Osteocyte (in vitro differentiated cells): ENCODE data around the gene SNRNP70. TPM values are rescaled to one million over a fixed set of nuclear protein-coding genes. Genes with fewer than 3 reads are reported as not detected.
"Not testable (repeated sequence)": the region's sequence is repeated elsewhere in the genome, so short reads cannot be mapped to it uniquely, and the experiment has no call there.

ENCODE experiments used
- DNase-seq: peaks from one replicate; pipeline ENCODE4 v3.0.0; 2021; ENCODE audit warnings: mixed read lengths; ENCODE audit not compliant: unreplicated experiment; ENCODE audit errors: extremely low spot score
- H3K27ac Mint-ChIP-seq: one replicate; pipeline ENCODE4 v1.8.0; 2021; ENCODE audit warnings: mild to moderate bottlenecking, mixed read lengths; ENCODE audit not compliant: unreplicated experiment
- H3K27me3 Mint-ChIP-seq: one replicate; pipeline ENCODE4 v1.8.0; 2021; ENCODE audit warnings: mixed read lengths; ENCODE audit not compliant: unreplicated experiment
- H3K36me3 Mint-ChIP-seq: one replicate; pipeline ENCODE4 v1.8.0; 2021; ENCODE audit warnings: mixed read lengths; ENCODE audit not compliant: unreplicated experiment
- H3K4me1 Mint-ChIP-seq: one replicate; pipeline ENCODE4 v1.8.0; 2021; ENCODE audit warnings: mixed read lengths; ENCODE audit not compliant: unreplicated experiment
- H3K4me3 Mint-ChIP-seq: one replicate; pipeline ENCODE4 v1.8.0; 2021; ENCODE audit warnings: mild to moderate bottlenecking, moderate library complexity, mixed read lengths; ENCODE audit not compliant: unreplicated experiment
- H3K9me3 Mint-ChIP-seq: one replicate; pipeline ENCODE4 v1.8.0; 2021; ENCODE audit warnings: mixed read lengths; ENCODE audit not compliant: unreplicated experiment
- total RNA-seq: library from RNA; stranded (reverse); gene quantifications from 2 replicates; pipeline ENCODE4 v1.2.1, GENCODE V29; 2021
- TF ChIP-seq, protein P1 (sequence below): fragments of 200-600 bp; sonication (generic); IDR thresholded peaks from 2 replicates; pipeline ENCODE4 v1.5.0; 2021; ENCODE audit warnings: antibody characterized with exemption, mild to moderate bottlenecking, moderate library complexity

SNRNP70 gene
- total RNA-seq, 1 donor from 2014 or later, result 286 TPM

DNA sequence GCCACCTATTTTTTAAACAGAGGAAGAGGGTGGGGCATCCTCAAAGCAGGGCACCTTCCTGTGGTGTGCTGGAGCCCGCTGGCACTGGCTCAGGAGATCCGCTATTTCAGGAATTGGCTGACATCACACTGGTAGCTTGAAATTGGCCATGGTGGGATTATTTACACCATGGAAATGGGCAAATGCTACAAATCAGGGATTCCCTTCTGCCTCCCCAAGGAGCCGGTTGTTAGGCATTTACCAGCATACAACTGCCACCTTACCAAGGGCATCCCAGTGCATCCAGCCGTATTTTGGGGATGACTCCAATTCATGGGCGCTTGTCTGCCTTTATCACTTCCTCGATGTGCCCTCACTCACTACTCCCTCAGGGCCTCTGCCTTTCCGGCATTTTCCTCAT lies 55.7 kb downstream of the SNRNP70 start:
- Mint-ChIP-seq H3K4me1 (peaks cover 14% of the 10 kb centered on the region), H3K27ac (no peak overlapping the region), H3K4me3 (no peak overlapping the region), H3K27me3 (no peaks in the 10 kb centered on the region), H3K36me3 (no peaks in the 10 kb centered on the region), H3K9me3 (no peaks in the 10 kb centered on the region)
- DNase-seq, result no peak
- TF ChIP-seq, protein P1, sequence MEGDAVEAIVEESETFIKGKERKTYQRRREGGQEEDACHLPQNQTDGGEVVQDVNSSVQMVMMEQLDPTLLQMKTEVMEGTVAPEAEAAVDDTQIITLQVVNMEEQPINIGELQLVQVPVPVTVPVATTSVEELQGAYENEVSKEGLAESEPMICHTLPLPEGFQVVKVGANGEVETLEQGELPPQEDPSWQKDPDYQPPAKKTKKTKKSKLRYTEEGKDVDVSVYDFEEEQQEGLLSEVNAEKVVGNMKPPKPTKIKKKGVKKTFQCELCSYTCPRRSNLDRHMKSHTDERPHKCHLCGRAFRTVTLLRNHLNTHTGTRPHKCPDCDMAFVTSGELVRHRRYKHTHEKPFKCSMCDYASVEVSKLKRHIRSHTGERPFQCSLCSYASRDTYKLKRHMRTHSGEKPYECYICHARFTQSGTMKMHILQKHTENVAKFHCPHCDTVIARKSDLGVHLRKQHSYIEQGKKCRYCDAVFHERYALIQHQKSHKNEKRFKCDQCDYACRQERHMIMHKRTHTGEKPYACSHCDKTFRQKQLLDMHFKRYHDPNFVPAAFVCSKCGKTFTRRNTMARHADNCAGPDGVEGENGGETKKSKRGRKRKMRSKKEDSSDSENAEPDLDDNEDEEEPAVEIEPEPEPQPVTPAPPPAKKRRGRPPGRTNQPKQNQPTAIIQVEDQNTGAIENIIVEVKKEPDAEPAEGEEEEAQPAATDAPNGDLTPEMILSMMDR, result no peak

DNA sequence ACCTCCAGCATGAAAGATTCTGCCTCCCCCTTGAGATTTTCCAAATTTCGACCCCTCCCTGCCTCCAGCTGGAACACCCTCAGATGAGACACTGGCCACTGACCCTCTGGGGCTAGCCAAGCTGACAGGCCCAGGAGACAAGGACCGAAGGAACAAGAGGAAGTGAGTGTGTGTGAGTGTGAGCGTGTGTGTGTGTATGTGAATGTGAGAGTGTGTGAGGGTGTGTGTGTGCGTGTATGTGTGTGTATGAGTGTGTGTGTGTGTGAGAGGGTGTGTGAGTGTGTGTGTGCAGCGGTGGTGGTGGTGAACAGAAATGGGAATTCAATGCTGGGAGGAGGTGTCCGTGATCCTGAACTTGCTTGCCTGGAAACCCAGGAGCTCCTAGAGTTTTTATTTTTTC lies 56.1 kb downstream of the SNRNP70 start:
- Mint-ChIP-seq H3K27ac (no peak overlapping the region), H3K9me3 (no peaks in the 10 kb centered on the region), H3K27me3 (no peaks in the 10 kb centered on the region), H3K36me3 (no peaks in the 10 kb centered on the region), H3K4me3 (no peak overlapping the region), H3K4me1 (peaks cover 17% of the 10 kb centered on the region)
- TF ChIP-seq, protein P1, result no peak
- no peak for DNase-seq

DNA sequence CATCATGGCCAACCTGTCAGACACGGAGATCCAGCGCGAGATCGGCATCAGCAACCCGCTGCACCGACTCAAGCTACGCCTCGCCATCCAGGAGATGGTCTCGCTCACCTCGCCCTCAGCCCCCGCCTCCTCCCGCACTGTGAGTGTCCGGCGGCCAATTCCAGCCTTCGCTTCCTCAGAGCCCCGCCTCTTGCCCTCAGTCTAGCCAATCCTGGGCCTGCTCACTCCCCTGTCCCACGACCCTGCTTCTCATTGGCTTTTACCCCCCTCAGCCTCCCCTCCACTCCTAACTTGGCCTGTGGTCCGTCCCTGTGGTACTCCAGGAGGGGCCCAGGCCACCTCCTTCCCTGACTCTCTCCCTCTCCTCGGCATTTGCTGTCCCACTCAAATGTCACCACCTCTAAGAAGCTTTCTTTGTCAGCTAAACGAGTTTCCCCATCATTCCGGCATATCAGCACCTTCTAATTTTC lies 57.6 kb downstream of the SNRNP70 start:
- H3K9me3 Mint-ChIP-seq, result no peaks in the 10 kb centered on the region
- TF ChIP-seq, protein P1, result no peak
- peak overlapping the region; percentile 93 for H3K4me3 Mint-ChIP-seq
- peak; percentile 96 for DNase-seq
- H3K4me1 Mint-ChIP-seq, result peaks cover 18% of the 10 kb centered on the region
- no peaks in the 10 kb centered on the region for H3K36me3 Mint-ChIP-seq
- no peaks in the 10 kb centered on the region for H3K27me3 Mint-ChIP-seq
- peak overlapping the region; percentile 79 for H3K27ac Mint-ChIP-seq

DNA sequence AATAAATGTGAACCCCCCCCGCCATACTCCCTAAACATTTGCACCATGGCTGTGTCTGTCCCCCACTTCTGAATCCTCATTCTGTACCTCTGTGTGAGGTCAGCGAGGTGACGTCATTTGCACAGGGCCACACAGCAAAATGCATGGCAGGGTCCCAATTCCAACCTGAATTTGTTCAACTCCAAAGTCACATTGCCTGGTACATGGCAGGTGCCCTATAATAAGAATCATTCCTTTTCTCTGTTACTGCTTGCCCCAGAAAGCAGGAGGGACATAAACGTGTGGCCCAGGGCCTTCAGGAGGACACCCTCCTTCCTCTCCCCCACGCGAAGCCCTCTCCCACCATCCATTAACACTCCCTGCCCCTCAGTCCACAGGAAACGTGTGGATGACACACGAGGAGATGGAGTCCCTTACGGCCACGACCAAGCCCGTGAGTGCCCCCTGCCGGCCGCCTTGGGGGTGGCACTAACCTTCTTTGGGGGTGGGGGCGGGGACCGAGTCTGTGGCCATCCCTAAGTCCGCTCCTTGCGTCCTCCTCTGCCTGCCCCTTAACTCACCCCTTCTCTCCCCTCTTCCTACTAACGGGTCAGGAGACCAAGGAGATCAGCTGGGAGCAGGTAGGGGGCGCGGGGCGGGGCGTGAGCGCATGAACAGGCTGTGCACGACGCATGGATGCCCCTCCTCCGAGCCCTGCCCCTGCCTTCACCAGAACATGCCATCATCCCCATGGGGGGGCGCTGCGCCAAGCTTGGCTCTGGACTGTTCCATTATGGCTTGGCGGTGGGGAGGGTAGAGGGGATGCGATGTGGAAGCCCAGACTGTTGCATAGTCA lies 60.5 kb downstream of the SNRNP70 start:
- Mint-ChIP-seq H3K27ac (no peak overlapping the region), H3K36me3 (no peaks in the 10 kb centered on the region), H3K4me3 (peak overlapping the region; percentile 63), H3K9me3 (no peaks in the 10 kb centered on the region), H3K27me3 (no peaks in the 10 kb centered on the region), H3K4me1 (peaks cover 25% of the 10 kb centered on the region)
- TF ChIP-seq, protein P1, result peak; percentile 93
- peak; percentile 92 for DNase-seq

DNA sequence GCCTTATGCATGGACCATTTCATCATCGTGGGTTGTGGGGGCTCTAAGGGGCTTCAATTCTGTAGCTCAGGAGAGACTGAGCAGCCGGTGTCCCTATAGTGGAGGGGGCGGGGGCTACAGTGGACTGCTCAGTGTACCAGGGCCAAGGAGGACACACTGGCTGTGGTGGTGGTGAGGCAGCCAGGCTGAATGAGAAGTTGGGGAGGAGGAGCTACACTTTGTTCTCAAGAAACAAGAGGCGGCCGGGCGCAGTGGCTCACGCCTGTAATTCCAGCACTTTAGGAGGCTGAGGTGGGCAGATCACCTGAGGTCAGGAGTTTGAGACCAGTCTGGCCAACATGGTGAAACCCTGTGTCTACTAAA lies 61.1 kb downstream of the SNRNP70 start:
- Mint-ChIP-seq H3K4me3 (peak overlapping the region; percentile 63), H3K4me1 (peaks cover 25% of the 10 kb centered on the region)
- not testable (repeated sequence) for H3K9me3 Mint-ChIP-seq, H3K36me3 Mint-ChIP-seq, H3K27ac Mint-ChIP-seq, DNase-seq, H3K27me3 Mint-ChIP-seq
